ENCODE data around the gene RFTN1.

RFTN1 gene

DNA sequence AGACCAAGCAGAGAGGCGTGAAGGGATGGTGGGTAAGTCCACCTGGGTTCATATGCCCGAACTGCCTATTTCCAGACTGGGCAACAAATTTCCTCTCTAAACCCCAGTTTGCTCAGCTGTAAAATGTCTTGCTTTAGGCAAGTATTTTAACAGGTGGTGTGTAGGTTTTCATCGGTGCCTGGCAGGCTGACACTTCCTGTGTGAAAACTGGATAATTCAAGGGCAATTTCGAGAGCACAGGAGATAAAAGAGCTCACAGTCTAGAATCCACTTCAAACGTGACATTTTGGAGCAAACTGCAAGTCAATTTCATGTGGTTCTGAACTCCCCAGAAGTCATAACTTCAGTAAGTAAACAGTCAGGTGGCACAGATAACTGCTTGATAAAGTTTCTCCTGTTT lies 136.3 kb downstream of the RFTN1 start:
- ChIA-PET CTCF (no interaction called here), POLR2A (no interaction called here)
- Histone ChIP-seq H3K27ac (ENCODE audit: insufficient read depth in 1 of 2, low read depth in 1 of 2, low read length in 2 of 2, poor library complexity in 1 of 2, severe bottlenecking in 2 of 2) (no peak overlapping the region), H3K27me3 (replicated peaks in 2 of 5; ENCODE audit: control insufficient read depth in 4 of 5, insufficient read depth in 5 of 5, low read length in 4 of 5) (no peaks in the 10 kb centered on the region), H3K4me3 (ENCODE audit: control insufficient read depth in 1 of 7, extremely low read depth in 1 of 7, insufficient read depth in 4 of 7, low read depth in 2 of 7, low read length in 6 of 7) (no peak overlapping the region), H3K9me3 (ENCODE audit: control extremely low read depth in 1 of 5, control insufficient read depth in 4 of 5, insufficient read depth in 2 of 5, low read depth in 1 of 5, low read length in 4 of 5) (peaks cover 0 to 23% (median 6%) of the 10 kb centered on the region in 5 experiments), H3K36me3 (ENCODE audit: control insufficient read depth in 4 of 4, insufficient read depth in 4 of 4, low read length in 3 of 4) (peaks cover 10 to 67% (median 25%) of the 10 kb centered on the region in 4 experiments), H3K4me1 (ENCODE audit: control extremely low read depth in 1 of 4, control insufficient read depth in 4 of 4, insufficient read depth in 4 of 4, low read length in 3 of 4) (peaks cover 0 to 5% (median 2%) of the 10 kb centered on the region in 4 experiments)
- WGBS (ENCODE audit: insufficient coverage) = 84% methylated on average over 5 of the region's 5 CpGs
- DNase-seq = no peak

DNA sequence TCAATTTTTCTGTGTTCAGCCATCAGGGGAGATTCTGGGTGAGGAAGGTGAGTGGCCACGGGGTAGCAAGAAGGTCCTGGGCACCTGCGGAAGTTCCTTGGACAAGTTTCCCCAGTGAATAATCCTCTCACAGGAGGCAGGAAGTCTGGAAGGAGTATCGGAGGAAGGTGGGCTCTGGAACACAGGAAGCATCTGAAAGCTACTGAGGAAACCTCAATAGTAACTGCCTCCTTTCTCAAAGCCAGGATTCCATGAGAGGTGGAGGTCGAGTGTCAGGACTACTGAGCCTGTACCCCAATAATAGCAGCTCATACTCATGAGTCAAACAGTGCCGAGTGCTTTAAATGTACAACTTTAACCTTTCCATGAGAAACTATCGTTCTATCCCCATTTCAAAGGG lies 137.6 kb downstream of the RFTN1 start:
- H3K36me3 ChIP-seq (ENCODE audit: control insufficient read depth in 4 of 4, insufficient read depth in 4 of 4, low read length in 3 of 4) = peaks cover 10 to 72% (median 26%) of the 10 kb centered on the region in 4 experiments
- WGBS (ENCODE audit: insufficient coverage) = 53% methylated on average over 6 of the region's 6 CpGs
- POLR2A ChIA-PET = no interaction called here
- peak overlapping the region in 1 of 2 experiments; percentile 20 for H3K27ac ChIP-seq (ENCODE audit: insufficient read depth in 1 of 2, low read depth in 1 of 2, low read length in 2 of 2, poor library complexity in 1 of 2, severe bottlenecking in 2 of 2)
- CTCF ChIA-PET = interaction anchor here (1.2 kb wide), 1 partner anchor 26 kb away, joined by 3 read pairs; no protein-coding TSS in a partner anchor
- DNase-seq = no peak
- H3K4me3 ChIP-seq (ENCODE audit: control insufficient read depth in 1 of 7, extremely low read depth in 1 of 7, insufficient read depth in 4 of 7, low read depth in 2 of 7, low read length in 6 of 7) = no peak overlapping the region
- peaks cover 0 to 23% (median 6%) of the 10 kb centered on the region in 5 experiments for H3K9me3 ChIP-seq (ENCODE audit: control extremely low read depth in 1 of 5, control insufficient read depth in 4 of 5, insufficient read depth in 2 of 5, low read depth in 1 of 5, low read length in 4 of 5)
- no peaks in the 10 kb centered on the region for H3K27me3 ChIP-seq (replicated peaks in 2 of 5; ENCODE audit: control insufficient read depth in 4 of 5, insufficient read depth in 5 of 5, low read length in 4 of 5)
- H3K4me1 ChIP-seq (ENCODE audit: control extremely low read depth in 1 of 4, control insufficient read depth in 4 of 4, insufficient read depth in 4 of 4, low read length in 3 of 4) = peaks cover 0 to 5% (median 2%) of the 10 kb centered on the region in 4 experiments

DNA sequence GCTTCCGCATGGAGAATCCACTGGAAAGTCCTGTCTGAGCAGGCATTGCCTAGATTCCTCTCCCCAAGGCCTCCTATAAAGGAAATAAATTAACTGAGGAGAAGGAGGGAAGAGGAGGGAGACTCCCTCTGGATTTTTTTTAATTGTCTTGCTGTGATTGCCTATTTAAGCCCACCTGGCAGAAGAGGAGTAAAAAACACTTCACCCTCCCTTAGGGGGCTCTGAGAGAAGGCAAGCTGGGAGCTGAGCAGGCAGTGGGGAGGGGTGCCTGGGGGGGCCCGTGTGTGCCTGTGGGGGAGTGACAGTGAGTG lies 138.6 kb downstream of the RFTN1 start:
- POLR2A ChIA-PET = no interaction called here
- 88% methylated on average over 2 of the region's 2 CpGs for WGBS (ENCODE audit: insufficient coverage)
- H3K36me3 ChIP-seq (ENCODE audit: control insufficient read depth in 4 of 4, insufficient read depth in 4 of 4, low read length in 3 of 4) = peaks cover 11 to 69% (median 25%) of the 10 kb centered on the region in 4 experiments
- peaks cover 0 to 20% (median 6%) of the 10 kb centered on the region in 5 experiments for H3K9me3 ChIP-seq (ENCODE audit: control extremely low read depth in 1 of 5, control insufficient read depth in 4 of 5, insufficient read depth in 2 of 5, low read depth in 1 of 5, low read length in 4 of 5)
- H3K4me3 ChIP-seq (ENCODE audit: control insufficient read depth in 1 of 7, extremely low read depth in 1 of 7, insufficient read depth in 4 of 7, low read depth in 2 of 7, low read length in 6 of 7) = no peak overlapping the region
- no peaks in the 10 kb centered on the region for H3K27me3 ChIP-seq (replicated peaks in 2 of 5; ENCODE audit: control insufficient read depth in 4 of 5, insufficient read depth in 5 of 5, low read length in 4 of 5)
- CTCF ChIA-PET = interaction anchor here (1.2 kb wide), 1 partner anchor 25 kb away, joined by 3 read pairs; no protein-coding TSS in a partner anchor
- no peak for DNase-seq
- peaks cover 0 to 5% (median 2%) of the 10 kb centered on the region in 4 experiments for H3K4me1 ChIP-seq (ENCODE audit: control extremely low read depth in 1 of 4, control insufficient read depth in 4 of 4, insufficient read depth in 4 of 4, low read length in 3 of 4)
- H3K27ac ChIP-seq (ENCODE audit: insufficient read depth in 1 of 2, low read depth in 1 of 2, low read length in 2 of 2, poor library complexity in 1 of 2, severe bottlenecking in 2 of 2) = no peak overlapping the region

DNA sequence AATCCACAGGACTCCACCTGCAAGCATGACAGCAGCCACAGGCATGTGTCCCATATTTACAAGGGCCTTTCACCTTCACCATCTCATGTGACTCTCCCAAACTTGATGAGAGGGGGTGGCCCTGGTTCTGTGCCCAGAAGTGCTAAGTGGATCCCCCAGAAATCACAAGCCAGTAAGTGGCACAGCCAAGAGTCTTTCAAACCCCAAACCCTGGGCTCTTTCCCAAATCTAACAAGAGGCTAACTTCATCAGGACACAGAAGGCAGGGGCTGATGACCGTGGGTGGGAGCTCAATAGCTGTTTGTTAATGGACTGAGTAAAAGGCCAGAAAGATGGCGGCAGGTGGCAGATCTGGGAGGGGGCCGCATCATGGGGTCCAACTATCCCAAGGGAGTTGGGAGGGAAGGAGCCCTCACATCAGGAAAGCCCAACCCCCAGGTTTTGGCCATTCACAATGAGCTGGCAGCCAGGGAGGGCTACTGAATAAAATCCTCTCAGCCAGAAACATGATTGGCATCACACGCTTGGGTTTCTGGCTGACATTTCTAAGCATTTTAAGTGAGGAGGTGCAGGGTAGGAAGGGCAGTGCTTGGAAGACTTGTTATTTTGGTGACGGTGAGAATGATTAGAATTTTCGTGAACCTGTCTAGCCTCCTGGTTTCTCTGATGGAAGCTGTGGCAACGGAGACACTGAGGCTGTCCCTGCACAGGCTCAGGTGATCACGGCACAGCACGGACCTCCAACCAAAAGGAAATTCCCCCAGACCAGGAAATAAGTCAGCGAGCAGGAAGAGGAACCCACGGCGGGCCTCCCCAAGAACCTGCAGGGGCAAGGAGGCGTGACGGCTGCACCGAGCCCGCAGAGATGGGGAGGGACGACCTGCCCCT lies 139.2 kb downstream of the RFTN1 start:
- Histone ChIP-seq H3K27me3 (replicated peaks in 2 of 5; ENCODE audit: control insufficient read depth in 4 of 5, insufficient read depth in 5 of 5, low read length in 4 of 5) (no peaks in the 10 kb centered on the region), H3K36me3 (ENCODE audit: control insufficient read depth in 4 of 4, insufficient read depth in 4 of 4, low read length in 3 of 4) (peaks cover 12 to 70% (median 29%) of the 10 kb centered on the region in 4 experiments), H3K4me3 (ENCODE audit: control insufficient read depth in 1 of 7, extremely low read depth in 1 of 7, insufficient read depth in 4 of 7, low read depth in 2 of 7, low read length in 6 of 7) (no peak overlapping the region), H3K4me1 (ENCODE audit: control extremely low read depth in 1 of 4, control insufficient read depth in 4 of 4, insufficient read depth in 4 of 4, low read length in 3 of 4) (peaks cover 0 to 5% (median 2%) of the 10 kb centered on the region in 4 experiments), H3K9me3 (ENCODE audit: control extremely low read depth in 1 of 5, control insufficient read depth in 4 of 5, insufficient read depth in 2 of 5, low read depth in 1 of 5, low read length in 4 of 5) (peaks cover 0 to 16% (median 6%) of the 10 kb centered on the region in 5 experiments), H3K27ac (ENCODE audit: insufficient read depth in 1 of 2, low read depth in 1 of 2, low read length in 2 of 2, poor library complexity in 1 of 2, severe bottlenecking in 2 of 2) (no peak overlapping the region)
- ChIA-PET POLR2A (no interaction called here), CTCF (no interaction called here)
- WGBS (ENCODE audit: insufficient coverage) = 68% methylated on average over 14 of the region's 17 CpGs
- no peak for DNase-seq

DNA sequence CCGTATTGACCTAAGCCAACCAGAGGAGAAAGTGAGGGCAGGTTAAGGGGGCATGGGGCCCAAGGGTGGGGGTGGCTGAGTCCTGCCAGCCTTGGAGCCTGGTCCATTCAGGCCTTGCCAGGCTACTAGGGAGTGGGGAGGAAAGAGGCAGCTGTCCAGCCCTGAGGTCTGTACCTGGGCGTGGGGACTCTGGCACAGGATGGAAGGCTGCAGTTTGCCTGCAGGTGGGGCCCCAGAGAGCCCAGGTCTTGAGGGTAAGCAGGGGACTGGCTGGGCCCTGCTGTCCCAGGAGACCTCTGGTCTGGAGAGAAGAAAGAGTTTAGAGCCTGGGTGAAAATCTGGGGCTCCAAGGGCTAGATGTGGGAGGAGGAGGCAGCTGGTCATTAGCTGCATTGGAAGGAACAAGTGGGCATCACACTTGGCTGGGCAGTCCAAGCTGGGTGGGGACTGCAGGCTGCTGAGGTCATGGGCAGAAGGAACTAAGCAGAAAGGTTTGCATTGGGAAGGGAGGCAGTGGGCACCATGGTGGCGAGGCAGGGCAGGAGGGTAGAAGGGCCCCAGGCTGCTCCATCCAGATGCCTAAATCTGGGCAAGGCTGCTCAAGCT lies 140.1 kb downstream of the RFTN1 start:
- no peak overlapping the region for H3K27ac ChIP-seq (ENCODE audit: insufficient read depth in 1 of 2, low read depth in 1 of 2, low read length in 2 of 2, poor library complexity in 1 of 2, severe bottlenecking in 2 of 2)
- peaks cover 12 to 69% (median 33%) of the 10 kb centered on the region in 4 experiments for H3K36me3 ChIP-seq (ENCODE audit: control insufficient read depth in 4 of 4, insufficient read depth in 4 of 4, low read length in 3 of 4)
- no peaks in the 10 kb centered on the region for H3K27me3 ChIP-seq (replicated peaks in 2 of 5; ENCODE audit: control insufficient read depth in 4 of 5, insufficient read depth in 5 of 5, low read length in 4 of 5)
- peaks cover 0 to 7% (median under 1%) of the 10 kb centered on the region in 5 experiments for H3K9me3 ChIP-seq (ENCODE audit: control extremely low read depth in 1 of 5, control insufficient read depth in 4 of 5, insufficient read depth in 2 of 5, low read depth in 1 of 5, low read length in 4 of 5)
- CTCF ChIA-PET = interaction anchor here (1.3 kb wide), 1 partner anchor 19 kb away, joined by 3 read pairs; no protein-coding TSS in a partner anchor
- 100% methylated on average over 2 of the region's 3 CpGs for WGBS (ENCODE audit: insufficient coverage)
- DNase-seq = no peak
- no peak overlapping the region for H3K4me3 ChIP-seq (ENCODE audit: control insufficient read depth in 1 of 7, extremely low read depth in 1 of 7, insufficient read depth in 4 of 7, low read depth in 2 of 7, low read length in 6 of 7)
- POLR2A ChIA-PET = no interaction called here
- H3K4me1 ChIP-seq (ENCODE audit: control extremely low read depth in 1 of 4, control insufficient read depth in 4 of 4, insufficient read depth in 4 of 4, low read length in 3 of 4) = peaks cover 0 to 5% (median 2%) of the 10 kb centered on the region in 4 experiments

DNA sequence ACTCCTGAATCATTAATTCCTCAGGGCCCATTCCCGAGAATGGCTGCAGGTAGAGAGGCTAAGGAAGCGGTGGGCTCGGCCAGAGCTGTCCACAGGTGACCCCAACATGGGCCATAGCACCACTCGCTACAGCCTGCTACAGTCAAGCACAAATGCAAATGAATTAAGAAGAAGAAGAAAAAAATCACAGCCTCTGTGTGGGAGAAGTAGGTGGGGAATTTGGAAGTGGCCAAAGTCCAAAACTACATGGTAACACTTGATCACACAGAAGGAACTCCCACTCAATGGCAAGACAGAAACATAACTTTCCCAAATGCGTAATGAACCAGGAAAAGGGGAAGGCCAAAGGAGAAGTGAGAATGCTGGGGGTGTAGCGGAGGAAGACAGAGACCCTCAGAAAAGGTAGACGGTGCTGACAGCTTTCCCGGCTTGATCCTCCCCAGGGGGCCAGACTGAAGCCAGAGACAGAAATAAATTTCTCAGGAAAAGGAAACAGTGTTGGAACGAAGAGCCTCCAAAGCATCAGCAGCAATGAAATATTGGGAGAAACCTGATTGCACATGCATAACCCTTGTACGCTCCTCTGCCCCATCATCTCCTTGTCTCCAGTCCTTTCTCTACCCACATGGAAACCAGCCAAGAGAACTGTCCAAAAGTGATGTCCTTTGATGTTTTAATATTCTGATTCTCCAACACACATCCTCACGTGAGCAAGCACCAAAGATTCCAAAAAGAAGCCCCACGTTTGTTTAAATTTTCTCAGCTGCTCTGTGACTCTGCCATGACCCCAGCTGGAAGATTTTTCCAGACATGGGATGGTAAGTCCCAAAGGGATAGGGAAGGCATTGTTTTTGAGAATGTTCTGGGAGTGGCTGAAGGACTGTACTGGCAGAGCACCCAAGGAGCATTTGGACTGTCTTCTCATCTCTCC lies 140.9 kb downstream of the RFTN1 start:
- no peak overlapping the region for H3K27ac ChIP-seq (ENCODE audit: insufficient read depth in 1 of 2, low read depth in 1 of 2, low read length in 2 of 2, poor library complexity in 1 of 2, severe bottlenecking in 2 of 2)
- no peak overlapping the region for H3K4me3 ChIP-seq (ENCODE audit: control insufficient read depth in 1 of 7, extremely low read depth in 1 of 7, insufficient read depth in 4 of 7, low read depth in 2 of 7, low read length in 6 of 7)
- H3K36me3 ChIP-seq (ENCODE audit: control insufficient read depth in 4 of 4, insufficient read depth in 4 of 4, low read length in 3 of 4) = peaks cover 14 to 68% (median 31%) of the 10 kb centered on the region in 4 experiments
- peaks cover 0 to 9% (median 2%) of the 10 kb centered on the region in 4 experiments for H3K4me1 ChIP-seq (ENCODE audit: control extremely low read depth in 1 of 4, control insufficient read depth in 4 of 4, insufficient read depth in 4 of 4, low read length in 3 of 4)
- H3K9me3 ChIP-seq (ENCODE audit: control extremely low read depth in 1 of 5, control insufficient read depth in 4 of 5, insufficient read depth in 2 of 5, low read depth in 1 of 5, low read length in 4 of 5) = no peaks in the 10 kb centered on the region
- no peak for DNase-seq
- H3K27me3 ChIP-seq (replicated peaks in 2 of 5; ENCODE audit: control insufficient read depth in 4 of 5, insufficient read depth in 5 of 5, low read length in 4 of 5) = no peaks in the 10 kb centered on the region
- POLR2A ChIA-PET = no interaction called here
- CTCF ChIA-PET = interaction anchor here (1.3 kb wide), 1 partner anchor 19 kb away, joined by 3 read pairs; no protein-coding TSS in a partner anchor
- 90% methylated on average over 7 of the region's 12 CpGs for WGBS (ENCODE audit: insufficient coverage)
